22Rv1 (cell line): ENCODE measurements around the gene WNT4.

Source experiments
- ZFX ChIP-seq: fragments of 450-650 bp; IDR thresholded peaks from 2 replicates; pipeline ENCODE4 v1.6.1; 2017; ENCODE audit warnings: antibody characterized with exemption, borderline replicate concordance
- TF ChIP-seq, protein P1 (sequence below): fragments of 450-650 bp; IDR thresholded peaks from 2 replicates; pipeline ENCODE4 v1.5.1; 2017; ENCODE audit warnings: mild to moderate bottlenecking

DNA sequence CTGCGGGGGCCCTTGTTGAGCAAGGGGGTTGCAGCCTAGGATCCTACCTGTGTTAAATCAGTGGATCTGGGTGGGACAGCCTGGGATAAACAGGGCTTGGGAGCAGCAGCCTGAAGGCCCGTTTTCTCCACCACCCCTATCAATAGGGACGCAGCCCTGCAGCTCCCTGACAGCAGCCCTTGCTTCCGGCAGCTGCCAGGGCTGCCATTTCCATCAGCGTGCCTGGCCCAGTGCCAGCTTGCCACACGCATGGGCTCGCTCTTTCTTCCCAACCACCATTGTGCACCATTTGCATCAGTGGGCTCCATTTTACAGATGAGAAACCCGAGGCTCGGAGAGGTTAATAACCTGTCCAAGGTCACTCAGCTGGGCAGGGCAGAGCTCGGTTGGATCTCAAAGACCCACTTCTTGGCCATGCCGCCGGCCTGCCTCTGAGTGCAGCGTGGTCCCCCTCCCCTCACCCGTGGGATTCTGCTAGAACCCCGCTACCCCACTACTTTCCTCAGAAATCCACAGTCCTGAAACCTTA lies 3.8 kb downstream of the WNT4 start:
- TF ChIP-seq, protein P1, sequence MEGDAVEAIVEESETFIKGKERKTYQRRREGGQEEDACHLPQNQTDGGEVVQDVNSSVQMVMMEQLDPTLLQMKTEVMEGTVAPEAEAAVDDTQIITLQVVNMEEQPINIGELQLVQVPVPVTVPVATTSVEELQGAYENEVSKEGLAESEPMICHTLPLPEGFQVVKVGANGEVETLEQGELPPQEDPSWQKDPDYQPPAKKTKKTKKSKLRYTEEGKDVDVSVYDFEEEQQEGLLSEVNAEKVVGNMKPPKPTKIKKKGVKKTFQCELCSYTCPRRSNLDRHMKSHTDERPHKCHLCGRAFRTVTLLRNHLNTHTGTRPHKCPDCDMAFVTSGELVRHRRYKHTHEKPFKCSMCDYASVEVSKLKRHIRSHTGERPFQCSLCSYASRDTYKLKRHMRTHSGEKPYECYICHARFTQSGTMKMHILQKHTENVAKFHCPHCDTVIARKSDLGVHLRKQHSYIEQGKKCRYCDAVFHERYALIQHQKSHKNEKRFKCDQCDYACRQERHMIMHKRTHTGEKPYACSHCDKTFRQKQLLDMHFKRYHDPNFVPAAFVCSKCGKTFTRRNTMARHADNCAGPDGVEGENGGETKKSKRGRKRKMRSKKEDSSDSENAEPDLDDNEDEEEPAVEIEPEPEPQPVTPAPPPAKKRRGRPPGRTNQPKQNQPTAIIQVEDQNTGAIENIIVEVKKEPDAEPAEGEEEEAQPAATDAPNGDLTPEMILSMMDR = no peak
- TF ChIP-seq ZFX = no peak
